Activated T-cell treated with anti-CD3 and anti-CD28 coated beads, Interleukin-2, amount 50 U/mL, for 1 hour (primary cell): Measurements from ENCODE around the gene PCGF2.
"Not testable (repeated sequence)": the region's sequence is repeated elsewhere in the genome, so short reads cannot be mapped to it uniquely, and the experiment has no call there.

Source experiments
- DNase-seq: peaks from one replicate; pipeline ENCODE4 v3.0.0-alpha.2; 2020

Gene PCGF2

DNA sequence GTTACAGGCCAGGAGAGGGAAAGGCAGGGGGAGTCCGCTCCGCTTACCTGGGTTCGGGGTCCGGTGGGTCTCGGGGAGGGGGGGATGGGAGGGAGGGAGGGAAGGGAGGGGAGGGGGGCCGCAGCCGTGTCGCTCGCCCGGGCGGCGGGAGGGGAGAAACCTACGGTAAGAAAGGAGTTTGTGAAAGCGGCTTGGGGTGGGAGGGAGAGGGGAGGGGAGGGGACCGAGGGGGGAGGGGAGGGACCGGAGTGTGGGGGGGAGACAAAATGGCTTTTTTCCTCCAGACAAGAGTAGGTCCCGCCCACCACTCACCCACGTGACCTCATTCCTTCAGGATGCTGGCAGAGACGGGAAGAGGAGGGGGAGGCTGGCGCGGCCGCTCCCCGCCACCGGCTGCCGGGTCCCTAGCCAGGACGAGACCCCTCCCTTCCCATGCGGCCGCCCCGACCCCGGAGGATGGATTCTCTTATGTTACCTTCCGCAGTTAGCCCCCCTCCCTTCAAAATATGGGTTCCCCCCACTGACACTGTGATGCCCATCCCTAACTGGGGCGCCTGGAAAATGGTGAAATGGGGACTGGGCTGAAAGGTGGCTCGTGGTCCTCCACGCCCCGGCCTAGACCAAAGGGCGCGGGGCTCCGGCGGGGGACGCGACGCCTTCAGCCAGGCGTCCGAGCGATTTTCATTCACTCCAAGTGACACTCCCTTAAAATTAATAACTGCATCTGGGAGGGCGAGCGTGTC is at the start of gene PCGF2:
Gene PCGF2, minus strand, starts transcription at position 188 of the 743 bp plus-strand sequence. CDS start 7,934 bp downstream, outside the sequence.
- DNase-seq = no peak

DNA sequence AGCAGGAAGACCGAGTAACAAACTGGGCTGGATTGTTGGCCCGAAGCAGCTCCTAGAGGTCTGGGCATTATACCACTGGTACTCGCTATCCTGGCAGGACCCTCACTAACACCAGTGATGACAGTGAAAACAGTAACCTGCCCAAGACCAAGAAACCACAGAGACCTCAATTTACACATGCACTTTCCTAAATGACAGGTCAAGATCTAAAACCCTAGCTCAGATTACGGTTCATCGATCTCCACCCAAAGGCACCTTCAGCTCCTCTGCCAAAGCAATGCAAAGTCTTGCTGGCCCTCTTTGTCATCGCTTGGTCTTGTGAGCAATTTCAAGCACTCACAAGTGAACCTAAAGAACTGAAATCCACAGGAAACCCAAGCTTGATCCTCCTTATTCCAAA is 49.7 kb upstream of the PCGF2 start:
- no peak for DNase-seq

DNA sequence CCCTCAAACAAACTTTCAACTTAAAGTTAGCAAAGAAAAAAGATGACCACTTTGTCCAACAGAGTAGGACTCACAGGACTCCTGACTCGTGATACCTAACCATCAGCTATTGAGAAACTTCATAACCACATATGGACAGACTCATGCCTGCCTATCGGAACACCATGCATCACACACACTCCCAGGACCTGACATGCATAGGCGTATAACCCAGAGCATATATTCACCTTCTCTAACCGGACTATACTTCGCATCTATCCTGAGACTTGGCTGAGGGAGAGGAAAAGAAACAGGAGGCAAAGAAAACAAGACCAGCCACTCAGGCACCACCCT is 49.0 kb upstream of the PCGF2 start:
- no peak for DNase-seq

DNA sequence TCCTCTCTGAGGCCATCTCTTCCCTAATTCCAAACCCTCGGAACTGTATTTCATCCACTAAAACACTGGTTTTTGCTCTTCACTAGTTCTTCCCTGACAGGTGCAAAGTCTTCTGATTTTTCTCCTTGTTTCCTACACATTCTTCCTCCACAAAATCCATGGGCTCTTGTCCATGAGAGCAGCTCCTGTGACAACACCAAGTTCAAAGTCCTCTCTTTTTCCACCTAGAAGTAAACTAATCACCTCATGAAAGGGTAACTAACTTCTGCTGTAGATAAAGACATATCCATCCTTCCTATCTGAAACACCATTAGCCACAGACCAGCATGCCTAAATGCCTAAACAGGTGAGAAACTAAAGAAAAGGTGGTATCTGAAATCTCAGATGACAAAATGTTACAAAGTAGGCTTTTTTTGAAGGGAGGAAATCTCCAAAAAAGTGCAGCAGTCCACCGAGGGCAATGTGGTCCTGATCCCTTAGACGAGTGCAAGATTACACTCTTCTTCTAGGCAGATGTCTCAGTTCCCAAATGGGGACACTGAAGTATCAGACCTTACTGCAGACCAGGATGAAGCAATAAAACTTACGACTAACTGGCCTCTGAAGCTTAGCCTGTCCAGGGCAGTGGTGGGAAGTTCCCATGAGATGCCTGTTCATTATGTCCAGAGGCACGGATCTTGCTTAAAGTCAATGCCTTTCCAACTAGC is 48.5 kb upstream of the PCGF2 start:
- no peak for DNase-seq

DNA sequence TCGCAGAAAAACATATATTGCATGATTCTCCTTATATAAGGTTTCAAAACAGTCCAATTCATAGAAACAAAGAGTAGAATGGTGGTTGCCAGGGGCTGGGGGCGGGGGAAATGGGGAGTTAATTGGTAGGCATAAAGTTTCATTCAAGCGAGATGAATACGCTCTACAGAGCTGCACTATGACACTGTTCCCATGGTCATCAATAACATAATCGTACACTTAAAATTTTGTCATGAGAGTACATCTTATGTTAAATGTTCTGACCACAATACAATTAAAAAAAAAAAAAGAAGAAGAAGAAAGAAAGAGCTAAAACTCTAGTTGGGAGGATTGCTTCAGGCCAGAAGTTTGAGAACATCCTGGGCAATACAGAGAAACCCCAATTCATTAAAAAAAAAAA is 46.1 kb upstream of the PCGF2 start:
- DNase-seq = no peak

DNA sequence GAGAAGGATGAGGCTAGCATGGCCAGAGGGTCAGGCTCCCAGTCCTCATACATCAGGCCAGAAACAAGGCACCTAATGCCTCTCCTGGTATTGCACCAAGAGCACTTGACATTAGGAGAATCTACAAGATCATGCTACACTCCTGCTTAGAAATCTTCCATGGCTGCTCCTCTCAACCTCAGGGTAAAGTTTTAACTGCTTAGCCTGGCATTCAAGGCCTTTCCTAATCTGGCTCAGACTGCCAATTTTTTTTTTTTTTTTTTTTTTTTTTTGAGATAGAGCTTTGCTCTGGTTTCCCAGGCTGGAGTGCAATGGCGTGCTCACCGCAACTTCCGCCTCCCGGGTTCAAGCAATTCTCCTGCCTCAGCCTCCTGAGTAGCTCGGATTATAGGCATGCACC is 43.0 kb upstream of the PCGF2 start:
- DNase-seq = no peak

DNA sequence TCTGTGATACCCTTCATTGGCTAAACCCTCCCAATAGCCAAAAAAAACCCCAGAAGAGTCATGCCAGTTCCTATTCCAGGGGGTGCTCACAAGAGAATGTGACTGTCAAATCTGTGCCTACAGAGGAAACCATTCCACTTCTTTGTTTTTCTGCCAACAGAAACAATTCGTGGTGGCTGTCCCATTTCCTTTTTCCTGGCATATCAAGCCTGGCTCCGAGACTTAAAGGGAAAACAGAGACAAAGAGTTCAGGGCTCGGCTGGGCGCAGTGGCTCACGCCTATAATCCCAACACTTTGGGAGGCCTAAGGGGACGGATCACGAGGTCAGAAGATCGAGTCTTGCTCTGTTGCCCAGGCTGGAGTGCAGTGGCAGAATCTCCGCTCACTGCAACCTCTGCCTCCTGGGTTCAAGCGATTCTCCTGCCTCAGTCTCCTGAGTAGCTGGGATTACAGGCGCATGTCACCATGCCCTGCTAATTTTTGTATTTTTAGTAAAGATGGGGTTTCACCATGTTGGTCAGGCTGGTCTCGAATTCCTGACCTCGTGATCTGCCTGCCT is 42.1 kb upstream of the PCGF2 start:
- DNase-seq = not testable (repeated sequence)

DNA sequence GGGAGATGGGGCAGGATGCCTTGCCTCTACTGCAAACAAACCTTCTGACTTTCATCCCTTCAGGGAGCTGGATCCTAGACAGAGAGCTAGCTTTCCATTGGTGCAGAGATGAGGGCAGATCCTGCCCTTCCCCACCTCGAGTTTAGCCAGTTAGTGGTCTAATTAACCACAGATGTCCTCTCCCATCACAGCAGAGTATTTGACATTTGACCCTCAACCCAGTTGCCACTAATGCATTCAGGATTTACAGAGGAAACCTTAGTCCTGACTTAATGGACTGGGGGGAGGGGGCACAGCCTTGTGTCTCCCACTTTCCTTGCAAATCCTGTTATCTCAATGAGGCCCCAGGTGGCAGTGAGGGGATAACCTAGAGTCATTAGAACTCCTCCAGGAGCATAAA is 41.0 kb upstream of the PCGF2 start:
- DNase-seq = no peak

DNA sequence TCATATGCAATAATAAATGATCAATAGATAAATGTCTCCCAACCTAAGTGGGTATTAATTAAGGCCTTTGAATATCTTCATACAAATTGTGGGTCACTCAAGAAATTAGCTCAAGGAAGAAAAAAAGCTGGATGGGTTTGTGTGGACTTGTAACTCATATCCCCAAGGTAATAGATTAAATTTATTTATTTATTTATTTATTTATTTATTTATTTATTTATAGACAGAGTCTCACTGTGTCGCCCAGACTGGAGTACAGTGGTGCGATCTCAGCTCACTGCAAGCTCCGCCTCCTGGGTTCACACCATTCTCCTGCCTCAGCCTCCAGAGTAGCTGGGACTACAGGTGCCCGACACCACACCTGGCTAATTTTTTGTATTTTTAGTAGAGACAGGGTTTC is 39.9 kb upstream of the PCGF2 start:
- DNase-seq = not testable (repeated sequence)

DNA sequence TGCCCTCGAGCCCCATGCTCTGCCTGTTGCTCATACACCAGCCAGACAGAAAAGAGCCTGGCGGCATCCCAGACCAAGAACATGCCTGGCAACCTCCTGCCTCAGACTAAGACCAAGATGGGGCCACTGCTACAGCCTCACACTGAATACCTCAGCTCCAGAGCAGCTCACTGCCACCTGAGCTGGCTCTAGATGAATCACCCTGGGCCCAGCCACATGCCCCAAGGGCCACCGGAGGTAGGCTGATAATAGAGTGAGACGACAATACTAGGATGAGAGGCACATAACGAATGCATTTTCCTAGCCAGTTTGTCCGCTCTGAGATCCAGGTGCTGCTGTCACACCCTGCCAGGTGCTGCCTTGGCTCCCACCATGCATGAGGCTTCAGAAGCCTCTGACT is 38.2 kb upstream of the PCGF2 start:
- no peak for DNase-seq

DNA sequence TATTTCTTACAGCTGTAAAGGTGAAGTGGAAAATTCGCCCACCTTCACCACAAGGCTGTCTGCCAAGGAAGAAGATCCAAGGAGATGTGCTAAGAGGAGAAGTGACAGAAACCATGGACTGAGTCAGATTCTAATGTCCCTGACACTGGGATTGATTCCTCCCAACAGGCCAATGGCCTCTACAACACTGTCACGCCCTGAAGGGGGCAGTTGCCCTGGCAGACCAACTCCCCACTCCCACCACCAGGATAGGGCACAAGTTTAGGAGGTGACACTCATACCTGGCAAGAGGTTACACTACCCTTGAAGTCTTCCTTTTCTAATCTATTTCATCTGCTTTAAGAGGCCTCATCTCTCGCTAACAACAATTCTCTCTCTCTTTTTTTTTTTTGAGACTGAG is 35.1 kb upstream of the PCGF2 start:
- DNase-seq = no peak

DNA sequence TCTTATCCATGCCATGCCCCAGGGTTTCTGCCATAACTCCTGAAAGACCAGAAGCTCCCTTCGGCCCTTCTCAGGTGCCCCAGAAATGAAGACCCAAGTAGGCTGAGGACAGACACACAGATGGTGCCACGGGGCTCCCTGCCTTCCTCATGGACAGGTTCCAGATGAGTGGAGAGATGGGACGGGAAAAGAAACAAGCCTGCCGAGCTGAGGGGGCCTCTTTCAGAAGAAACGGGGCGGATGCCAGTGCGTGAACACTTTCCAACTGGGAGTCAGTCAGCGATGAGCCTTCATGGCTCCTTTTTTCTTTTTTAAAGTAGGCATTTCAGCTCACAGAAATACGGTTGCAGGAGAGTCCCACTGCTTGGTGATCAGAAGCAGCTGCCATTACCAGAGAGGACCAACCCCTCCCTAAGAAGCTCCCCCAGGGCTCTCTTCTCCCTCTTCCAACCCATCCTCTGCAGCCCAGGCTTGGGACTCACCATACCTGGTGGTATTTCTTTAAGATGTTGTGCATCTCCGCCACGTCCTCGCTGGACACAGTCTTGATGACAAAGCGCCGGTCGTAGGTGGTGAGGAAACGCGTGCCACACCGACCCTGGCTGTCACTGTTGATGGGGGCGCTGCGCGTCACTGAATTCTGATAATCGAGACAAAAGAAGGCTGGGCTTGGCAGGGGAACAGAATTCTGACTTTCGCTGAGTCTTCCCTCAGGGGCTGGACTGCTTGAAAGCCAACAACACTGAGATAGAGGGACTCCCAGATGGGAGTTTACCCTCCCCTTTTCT is 32.0 kb upstream of the PCGF2 start:
- no peak for DNase-seq

DNA sequence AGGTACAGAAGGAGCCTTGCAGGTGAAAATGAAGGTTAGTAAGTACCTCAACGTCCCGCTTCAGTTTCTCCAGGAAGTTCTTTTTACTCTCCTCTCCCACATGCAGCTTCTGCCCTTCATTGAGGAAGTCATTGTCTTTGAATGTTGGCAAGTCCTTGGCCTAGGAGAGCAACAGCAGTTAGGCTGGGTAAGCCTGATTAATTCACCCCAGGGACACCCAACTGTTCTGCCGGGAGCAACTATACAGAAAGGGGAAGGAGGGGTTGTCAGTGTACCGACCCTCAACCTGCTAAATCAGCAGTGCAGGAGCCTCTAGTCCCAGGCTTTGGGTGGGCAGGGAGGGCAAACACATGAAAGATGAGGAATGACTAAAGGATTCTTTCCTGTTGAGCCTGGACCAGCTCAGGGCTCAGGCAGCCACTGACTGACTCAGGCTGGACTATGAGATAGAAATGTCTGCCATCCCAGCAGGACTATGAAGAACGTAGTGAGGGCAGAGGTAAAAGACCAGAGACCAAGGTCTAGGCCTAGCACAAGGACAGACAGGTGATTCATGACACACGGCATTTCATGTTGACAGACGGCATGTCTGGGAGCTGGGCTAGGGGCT is 29.6 kb upstream of the PCGF2 start:
- no peak for DNase-seq

DNA sequence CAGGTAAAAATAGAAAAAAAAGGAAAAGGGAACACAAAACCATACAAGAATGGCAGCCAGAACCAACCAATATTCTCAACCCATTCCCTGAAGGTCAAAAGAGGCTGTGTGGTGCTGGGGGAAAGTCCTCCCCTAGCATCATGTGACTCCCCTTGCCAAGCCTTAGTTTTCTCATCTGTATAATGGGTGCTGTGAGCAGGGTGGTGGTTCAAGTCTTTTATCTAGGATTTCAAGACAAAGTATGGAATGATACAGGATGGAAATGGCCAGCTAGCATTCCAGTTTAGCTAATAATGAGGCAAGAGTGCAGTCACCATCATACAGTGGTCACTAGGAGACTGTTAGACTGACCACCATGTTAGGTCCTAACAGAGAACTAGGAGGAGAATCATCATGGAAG is 25.1 kb upstream of the PCGF2 start:
- no peak for DNase-seq

DNA sequence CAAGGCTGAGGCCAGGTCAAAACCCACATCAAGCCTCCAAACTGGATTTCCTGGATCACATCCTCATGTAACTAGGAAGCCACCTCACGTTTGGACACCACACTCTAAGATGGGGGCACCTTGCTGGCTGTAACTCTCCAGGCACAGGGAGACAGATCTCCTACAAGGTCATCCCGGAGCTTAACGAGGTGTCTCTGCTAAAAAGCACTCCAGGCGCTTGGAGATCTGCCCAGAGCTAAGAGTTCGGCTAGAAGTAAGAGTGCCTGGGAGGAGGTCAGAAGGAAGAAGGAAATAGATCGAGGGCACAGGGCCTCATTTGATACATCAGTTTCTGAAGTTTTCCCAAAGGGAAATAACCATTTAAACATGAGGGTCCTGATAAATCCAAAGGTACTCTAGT is 20.3 kb upstream of the PCGF2 start:
- DNase-seq = no peak

DNA sequence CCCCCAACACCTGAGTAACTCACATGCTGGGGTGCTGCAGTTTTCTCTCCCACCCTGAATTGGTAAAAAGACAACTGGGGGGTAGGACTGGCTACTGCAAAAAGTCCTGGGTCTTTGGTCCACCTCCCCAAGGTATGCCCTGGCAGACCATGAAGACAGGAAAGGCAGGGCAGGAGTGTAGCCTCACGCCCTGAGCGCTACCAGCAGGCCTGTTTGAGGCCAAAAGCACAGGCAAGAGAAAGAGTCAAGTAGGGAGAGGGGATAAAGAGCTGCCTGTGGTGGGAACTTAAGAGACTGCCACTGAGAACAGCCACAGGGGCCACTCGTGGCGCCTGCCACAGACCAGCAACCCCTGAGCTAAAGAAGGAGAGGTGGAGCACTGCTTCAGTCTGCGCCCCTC is 18.2 kb upstream of the PCGF2 start:
- no peak for DNase-seq

DNA sequence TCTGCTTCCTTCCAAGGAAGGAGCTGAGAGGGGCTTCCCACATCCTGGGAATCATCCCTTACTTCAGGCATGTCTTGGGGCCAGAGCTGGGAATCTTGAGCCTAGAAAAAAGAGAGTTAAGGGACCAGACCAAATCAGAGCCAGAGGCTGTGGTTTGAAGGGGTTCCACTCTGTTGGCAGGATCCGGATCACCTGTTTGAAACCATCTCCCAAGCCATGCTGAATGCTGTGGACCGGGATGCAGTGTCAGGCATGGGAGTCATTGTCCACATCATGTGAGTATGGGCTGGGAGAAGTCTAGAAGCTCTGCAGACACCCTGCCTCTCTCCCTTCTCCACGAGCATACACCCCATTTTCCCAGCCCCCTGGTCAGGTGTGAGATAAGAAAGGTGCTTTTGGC is 14.1 kb upstream of the PCGF2 start:
- DNase-seq = no peak

DNA sequence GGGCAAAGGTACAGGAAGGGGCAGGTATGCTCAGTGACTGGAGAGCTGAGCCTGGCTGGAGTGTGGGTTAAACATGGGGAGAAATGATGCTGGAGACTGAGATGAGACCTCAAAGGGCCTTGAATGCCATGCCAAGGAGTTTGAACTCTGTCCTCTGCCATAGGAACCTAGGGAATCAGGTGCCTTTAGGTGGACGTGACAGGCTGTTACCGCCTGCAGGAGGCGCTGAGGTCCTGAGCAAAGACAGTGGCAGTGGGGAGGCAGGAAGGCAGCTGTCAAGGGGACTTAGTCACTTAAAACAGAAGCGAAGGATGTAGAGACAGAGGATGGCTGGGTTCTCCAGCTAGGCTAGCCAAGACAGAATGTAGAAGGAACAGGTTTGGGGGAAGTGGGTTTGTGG is 13.5 kb upstream of the PCGF2 start:
- no peak for DNase-seq

DNA sequence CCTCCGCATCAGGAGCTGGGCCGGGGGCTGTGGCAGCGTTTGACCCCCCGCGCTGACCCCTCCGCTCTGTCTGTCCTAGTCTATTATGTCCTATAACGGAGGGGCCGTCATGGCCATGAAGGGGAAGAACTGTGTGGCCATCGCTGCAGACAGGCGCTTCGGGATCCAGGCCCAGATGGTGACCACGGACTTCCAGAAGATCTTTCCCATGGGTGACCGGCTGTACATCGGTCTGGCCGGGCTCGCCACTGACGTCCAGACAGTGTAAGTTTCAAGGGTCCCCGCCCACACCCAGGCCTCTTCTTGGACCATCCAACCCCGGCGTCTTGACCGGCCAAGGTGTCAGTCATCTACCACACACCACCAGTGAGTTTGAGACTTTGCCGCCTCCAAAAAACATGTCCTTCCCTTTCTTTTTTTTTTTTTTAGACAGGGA is 5.0 kb upstream of the PCGF2 start:
- DNase-seq = no peak

DNA sequence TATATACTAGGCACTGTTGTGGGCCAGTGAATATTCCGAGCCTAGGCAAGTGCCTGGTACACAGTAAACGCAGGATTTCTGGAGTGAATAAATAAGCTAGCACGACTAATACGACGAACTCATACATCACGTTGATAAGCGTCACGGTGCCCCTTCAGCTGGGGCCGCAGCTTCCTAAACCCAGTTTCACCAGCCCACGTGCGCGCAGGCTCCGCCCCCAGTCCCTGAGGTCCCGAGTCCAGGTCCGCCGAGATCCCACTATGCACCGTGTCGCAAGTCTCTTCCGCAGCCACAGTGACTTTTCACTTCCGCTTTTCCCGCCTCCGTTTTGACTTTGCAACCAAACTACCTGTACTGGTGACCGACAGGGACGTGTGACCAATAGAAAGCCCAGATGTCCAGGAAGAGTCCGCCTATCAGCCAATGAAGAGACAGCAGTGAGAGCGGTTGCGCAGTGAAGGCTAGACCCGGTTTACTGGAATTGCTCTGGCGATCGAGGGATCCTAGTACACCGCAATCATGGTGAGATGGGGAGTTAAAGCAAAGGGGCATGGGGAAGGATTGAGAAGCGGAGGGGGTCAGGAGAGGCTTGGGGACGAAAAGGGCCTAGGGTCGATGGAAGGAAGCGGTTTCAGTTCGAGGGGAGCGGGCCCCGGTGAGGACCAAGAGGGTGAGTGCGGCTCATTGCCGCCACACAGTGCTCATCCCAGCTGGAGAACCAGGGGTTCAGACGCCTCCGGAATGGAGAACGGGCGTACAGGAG is 4.4 kb upstream of the PCGF2 start, which contains the start of gene PSMB3:
Gene PSMB3, plus strand, starts transcription at position 434 of the 763 bp plus-strand sequence. Its CDS starts 86 bp downstream, at position 520.
- peak; percentile 91 for DNase-seq

DNA sequence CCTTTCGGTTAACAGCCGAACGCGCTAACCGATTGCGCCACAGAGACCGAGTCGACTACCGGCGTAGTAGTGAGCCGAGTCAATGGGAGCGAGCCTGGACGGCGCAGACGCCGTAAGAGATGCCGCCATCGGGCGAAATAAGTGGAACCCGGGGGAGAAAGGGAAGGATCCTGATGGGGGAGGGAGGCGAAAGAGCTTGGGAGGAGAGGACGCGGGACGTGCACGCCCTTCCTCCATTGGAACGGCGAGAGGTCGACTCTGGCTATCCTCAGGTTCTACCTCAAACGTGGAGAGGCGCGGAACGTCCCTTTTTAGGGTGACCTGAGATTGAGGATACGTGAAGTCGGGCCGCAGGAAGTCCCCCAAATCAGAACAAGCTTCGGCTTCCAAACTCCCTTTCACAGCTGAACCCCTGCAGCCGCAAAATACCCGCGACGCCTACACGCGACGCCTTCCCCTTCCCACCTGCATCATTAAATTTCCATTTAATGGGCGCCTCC is 3.7 kb upstream of the PCGF2 start:
- peak; percentile 87 for DNase-seq
